K562 (cell line): ENCODE results near the gene SERINC3. TPM values are rescaled to one million over a fixed set of nuclear protein-coding genes. Genes with fewer than 3 reads are reported as not detected.

Source experiments
- ARID3B ChIP-seq: fragments of 250-450 bp; sonication (Bioruptor Pico); IDR thresholded peaks from 2 replicates; pipeline ENCODE4 v1.4.0; 2020; ENCODE audit warnings: borderline replicate concordance
- ARID4B ChIP-seq: sonication (generic); formaldehyde crosslinking; IDR thresholded peaks from 2 replicates; pipeline ENCODE4 v1.8.0; 2022; ENCODE audit warnings: mild to moderate bottlenecking, missing genetic modification reagents
- CBX3 ChIP-seq, 2 experiments: IDR thresholded peaks; 1 replicate in 1 of 2; 2 replicates in 1 of 2; pipeline ENCODE4 v1.6.1; 2012; ENCODE audit warnings: inconsistent platforms in 2 of 2, low read length in 2 of 2, borderline replicate concordance in 1 of 2, control low read depth in 1 of 2
- CC2D1A ChIP-seq: fragments of 450-650 bp; IDR thresholded peaks from 2 replicates; pipeline ENCODE4 v1.6.1; 2017; ENCODE audit warnings: mild to moderate bottlenecking
- GABPA ChIP-seq: fragments of 200-800 bp; sonication (Bioruptor generic); conservative IDR thresholded peaks from 2 replicates; pipeline ENCODE4 v1.6.1; 2016; ENCODE audit warnings: low read depth, missing genetic modification characterization, missing compliant biosample characterization
- GATA2 ChIP-seq: sonication (generic); formaldehyde crosslinking; IDR thresholded peaks from 2 replicates; pipeline ENCODE4 v1.4.0; 2020; ENCODE audit warnings: mild to moderate bottlenecking, missing genetic modification reagents
- GATAD2A ChIP-seq: fragments of 450-650 bp; IDR thresholded peaks from 2 replicates; pipeline ENCODE4 v1.6.1; 2017
- GTF2A2 ChIP-seq: IDR thresholded peaks from 2 replicates; pipeline ENCODE4 v1.6.1; 2016; ENCODE audit warnings: mild to moderate bottlenecking, missing genetic modification characterization, missing compliant biosample characterization
- HMBOX1 ChIP-seq: sonication (generic); IDR thresholded peaks from 2 replicates; pipeline ENCODE4 v1.6.1; 2016
- HOXB6 ChIP-seq: fragments of 250-450 bp; sonication (Bioruptor Pico); IDR thresholded peaks from 2 replicates; pipeline ENCODE4 v1.5.1; 2022; ENCODE audit warnings: mild to moderate bottlenecking, borderline replicate concordance
- MYC ChIP-seq, 2 experiments: fragments of 250-450 bp in 1 of 2; sonication (Bioruptor Pico) in 1 of 2; IDR thresholded peaks; 2 replicates each; pipeline versions ENCODE4 v1.5.1 to v1.6.1; 2012 to 2021; ENCODE audit warnings: low read depth in 2 of 2, borderline replicate concordance in 1 of 2, improper control_type of control experiment in 1 of 2, low read length in 1 of 2, mild to moderate bottlenecking in 1 of 2, moderate library complexity in 1 of 2
- NR2C1 ChIP-seq, 2 experiments: fragments of 450-650 bp; IDR thresholded peaks; 2 replicates each; pipeline ENCODE4 v1.6.1; 2017; ENCODE audit warnings: mild to moderate bottlenecking in 2 of 2, antibody characterized with exemption in 1 of 2, inconsistent platforms in 1 of 2, missing compliant biosample characterization in 1 of 2, missing genetic modification characterization in 1 of 2
- TBL1XR1 ChIP-seq, 2 experiments: IDR thresholded peaks; 2 replicates each; pipeline ENCODE4 v1.6.1; 2012; ENCODE audit warnings: improper control_type of control experiment in 2 of 2, low read length in 2 of 2, mild to moderate bottlenecking in 1 of 2
- TFAP4 ChIP-seq: sonication (generic); formaldehyde crosslinking; IDR thresholded peaks from 2 replicates; pipeline ENCODE4 v1.8.0; 2022; ENCODE audit warnings: missing genetic modification reagents, mild to moderate bottlenecking, moderate library complexity, borderline replicate concordance
- ZNF12 ChIP-seq: sonication (generic); formaldehyde crosslinking; IDR thresholded peaks from 2 replicates; pipeline ENCODE4 v1.4.0; 2020; ENCODE audit warnings: mild to moderate bottlenecking, missing genetic modification reagents
- ZNF140 ChIP-seq: fragments of 250-450 bp; sonication (Bioruptor Pico); IDR thresholded peaks from 2 replicates; pipeline ENCODE4 v1.8.0; 2021; ENCODE audit warnings: moderate library complexity, mild to moderate bottlenecking, inconsistent platforms
- ZNF282 ChIP-seq: sonication (generic); formaldehyde crosslinking; IDR thresholded peaks from 2 replicates; pipeline ENCODE4 v1.8.1; 2023; ENCODE audit warnings: missing genetic modification reagents
- ZNF316 ChIP-seq: fragments of 450-650 bp; IDR thresholded peaks from 2 replicates; pipeline ENCODE4 v1.6.1; 2016
- ZNF431 ChIP-seq: sonication (generic); formaldehyde crosslinking; IDR thresholded peaks from 2 replicates; pipeline ENCODE4 v1.8.0; 2022; ENCODE audit warnings: mild to moderate bottlenecking, missing genetic modification reagents
- polyA plus RNA-seq, 8 experiments: library from polyadenylated mRNA; depleted of rRNA in 4 of 8; stranded (reverse) in 5 of 8; unstranded in 3 of 8; fragments of >200 nt; fragmentation: Nextera tagmentation in 2 of 8; fragmentation: Illumina TruSeq in 1 of 8; extraction: Ambion mirVana in 2 of 8; extraction: Trizol in 1 of 8; gene quantifications; 2 replicates each; pipeline versions ENCODE4 v1.2.1 to v1.2.3, GENCODE V29; 2011 to 2014; ENCODE audit warnings: inconsistent platforms in 1 of 8, missing spikeins in 1 of 8
- total RNA-seq, 7 experiments: library from RNA; depleted of rRNA in 6 of 7; stranded (reverse); fragments of >200 nt in 6 of 7; fragmentation: Illumina TruSeq in 2 of 7; extraction: Trizol in 2 of 7; gene quantifications; 2 replicates each; pipeline versions ENCODE4 v1.2.1 to v1.2.3, GENCODE V29; 2011 to 2021; ENCODE audit warnings: low replicate concordance in 1 of 7

The SERINC3 gene
- total and polyA plus RNA-seq, 9 of the 15 experiments (the other 6 are each of a cell fraction or from before 2014, with no cell fraction given): 24.7 to 107 (median 48.8) TPM

- TF ChIP-seq ZNF316 (no peak), CC2D1A (no peak), ZNF140 (CRISPR knock-in tag) (no peak), ZNF282 (CRISPR knock-in tag) (no peak), GATAD2A (no peak), TFAP4 (peak; percentile 84; the same call in 1 of the 2 replicates), ARID3B (CRISPR knock-in tag) (no peak), ARID4B (CRISPR knock-in tag) (peak; percentile 62), ZNF12 (CRISPR knock-in tag) (no peak; the same call in 1 of the 2 replicates), HMBOX1 (no peak), HOXB6 (CRISPR knock-in tag) (no peak), MYC (IDR thresholded peaks at IDR 0.05; ENCODE audit: low read depth, low read length) (peak; percentile 84), MYC (CRISPR knock-in tag; IDR thresholded peaks at IDR 0.05; ENCODE audit: borderline replicate concordance, low read depth) (no peak), GTF2A2 (tag) (no peak), CBX3 (IDR thresholded peaks at IDR 0.05; ENCODE audit: borderline replicate concordance in 1 of 2, low read length in 2 of 2) (0 out of 3 replicates have a peak, but pooled peaks of 1 of the 2 experiments have one; percentile 35), NR2C1 (IDR thresholded peaks at IDR 0.05) (no peak), NR2C1 (tag; IDR thresholded peaks at IDR 0.05) (no peak), TBL1XR1 (IDR thresholded peaks at IDR 0.05; ENCODE audit: low read length in 2 of 2) (peak in 1 of 2 experiments; percentile 33; a peak in 1 of 4 replicates), ZNF431 (CRISPR knock-in tag) (no peak), GABPA (tag) (peak; percentile 96), GATA2 (no peak)
Measured at GRCh38 chr20:44475694-44476560, 45.9 kb downstream of the SERINC3 start, which contains the start of gene TTPAL (continued).
